HAP-1 (cell line): ENCODE data around the gene CRADD.
"Not testable (repeated sequence)": the region's sequence is repeated elsewhere in the genome, so short reads cannot be mapped to it uniquely, and the experiment has no call there.

Experiments used
- DNase-seq, 2 experiments: peaks; one replicate each; pipeline ENCODE4 v3.0.0-alpha.2; 2016 to 2020; ENCODE audit warnings: low spot score in 2 of 2
- H3K27me3 ChIP-seq: fragments of 250-450 bp; sonication (Bioruptor Pico); 2 replicates; pipeline ENCODE4 v1.5.1; 2020; ENCODE audit warnings: low read depth, mild to moderate bottlenecking, moderate library complexity
- H3K36me3 ChIP-seq: fragments of 250-450 bp; sonication (Bioruptor Pico); replicated peaks from 2 replicates; pipeline ENCODE4 v1.5.1; 2020; ENCODE audit warnings: mild to moderate bottlenecking
- H3K4me1 ChIP-seq: fragments of 250-450 bp; sonication (Bioruptor Pico); 2 replicates; pipeline ENCODE4 v1.5.1; 2020; ENCODE audit warnings: mild to moderate bottlenecking
- H3K4me3 ChIP-seq: fragments of 250-450 bp; sonication (Bioruptor Pico); 2 replicates; pipeline ENCODE4 v1.5.1; 2020; ENCODE audit warnings: mild to moderate bottlenecking, moderate library complexity
- H3K9me3 ChIP-seq: fragments of 250-450 bp; sonication (Bioruptor Pico); 2 replicates; pipeline ENCODE4 v1.5.1; 2020; ENCODE audit warnings: mild to moderate bottlenecking, moderate library complexity
- in situ Hi-C: fragments of 300-500 bp; cut with MboI; formaldehyde crosslinking; loops from 3 replicates; pipeline ENCODE4 v1.14.3; 2020; ENCODE audit warnings: low sequenced_read_pairs, inconsistent platforms, mixed read lengths

The CRADD gene

GRCh38 chr12:93785249-93786010 is 108.3 kb downstream of the CRADD start:
- no peak for DNase-seq
- Histone ChIP-seq H3K36me3 (no peaks in the 10 kb centered on the region), H3K9me3 (no peaks in the 10 kb centered on the region; the same call in 1 of the 2 replicates), H3K27me3 (no peaks in the 10 kb centered on the region), H3K4me1 (peaks cover 35% of the 10 kb centered on the region), H3K4me3 (no peak overlapping the region)
- in situ Hi-C loops, result no loop called here

GRCh38 chr12:93786656-93787397 is 109.7 kb downstream of the CRADD start:
- DNase-seq, result no peak
- Histone ChIP-seq H3K36me3 (no peaks in the 10 kb centered on the region), H3K4me1 (peaks cover 35% of the 10 kb centered on the region), H3K4me3 (no peak overlapping the region), H3K27me3 (no peaks in the 10 kb centered on the region), H3K9me3 (no peaks in the 10 kb centered on the region; the same call in 1 of the 2 replicates)
- in situ Hi-C loops, result no loop called here

- Histone ChIP-seq H3K27me3 (no peaks in the 10 kb centered on the region), H3K4me1 (peaks cover 27% of the 10 kb centered on the region), H3K9me3 (no peaks in the 10 kb centered on the region; the same call in 1 of the 2 replicates), H3K4me3 (no peak overlapping the region), H3K36me3 (no peaks in the 10 kb centered on the region)
- DNase-seq, result no peak
- in situ Hi-C loops, result no loop called here
Observed at GRCh38 chr12:93788853-93789252, 111.7 kb downstream of the CRADD start.

GRCh38 chr12:93789767-93790166 is 112.6 kb downstream of the CRADD start:
- no peak overlapping the region for H3K4me3 ChIP-seq
- no peak for DNase-seq
- in situ Hi-C loops, result no loop called here
- no peaks in the 10 kb centered on the region for H3K36me3 ChIP-seq
- H3K27me3 ChIP-seq, result no peaks in the 10 kb centered on the region
- no peaks in the 10 kb centered on the region; the same call in 1 of the 2 replicates for H3K9me3 ChIP-seq
- peaks cover 18% of the 10 kb centered on the region for H3K4me1 ChIP-seq

GRCh38 chr12:93790472-93791152 is 113.4 kb downstream of the CRADD start:
- no peak for DNase-seq
- Histone ChIP-seq H3K27me3 (no peaks in the 10 kb centered on the region), H3K4me1 (peaks cover 11% of the 10 kb centered on the region), H3K9me3 (no peaks in the 10 kb centered on the region; the same call in 1 of the 2 replicates), H3K4me3 (no peak overlapping the region), H3K36me3 (no peaks in the 10 kb centered on the region)
- in situ Hi-C loops, result no loop called here

- no peaks in the 10 kb centered on the region for H3K36me3 ChIP-seq
- in situ Hi-C loops, result no loop called here
- H3K27me3 ChIP-seq, result no peaks in the 10 kb centered on the region
- no peaks in the 10 kb centered on the region for H3K4me1 ChIP-seq
- H3K4me3 ChIP-seq, result no peak overlapping the region
- no peak for DNase-seq
- H3K9me3 ChIP-seq, result no peaks in the 10 kb centered on the region
Observed at GRCh38 chr12:93793007-93793406, 115.8 kb downstream of the CRADD start.

GRCh38 chr12:93793983-93794382 is 116.8 kb downstream of the CRADD start:
- Histone ChIP-seq H3K4me1 (no peaks in the 10 kb centered on the region), H3K27me3 (no peaks in the 10 kb centered on the region), H3K4me3 (no peak overlapping the region), H3K36me3 (no peaks in the 10 kb centered on the region), H3K9me3 (no peaks in the 10 kb centered on the region)
- in situ Hi-C loops, result no loop called here
- DNase-seq, result no peak

GRCh38 chr12:93794738-93795137 is 117.6 kb downstream of the CRADD start:
- in situ Hi-C loops, result no loop called here
- Histone ChIP-seq H3K27me3 (no peaks in the 10 kb centered on the region), H3K9me3 (no peaks in the 10 kb centered on the region), H3K4me3 (no peak overlapping the region), H3K36me3 (no peaks in the 10 kb centered on the region), H3K4me1 (no peaks in the 10 kb centered on the region)
- DNase-seq, result no peak

GRCh38 chr12:93795352-93795751 is 118.2 kb downstream of the CRADD start:
- in situ Hi-C loops, result no loop called here
- H3K9me3 ChIP-seq, result no peaks in the 10 kb centered on the region
- H3K36me3 ChIP-seq, result no peaks in the 10 kb centered on the region
- no peaks in the 10 kb centered on the region for H3K27me3 ChIP-seq
- H3K4me1 ChIP-seq, result no peaks in the 10 kb centered on the region
- DNase-seq, result no peak
- no peak overlapping the region for H3K4me3 ChIP-seq

GRCh38 chr12:93796729-93797128 is 119.6 kb downstream of the CRADD start:
- no peaks in the 10 kb centered on the region for H3K4me1 ChIP-seq
- no peak overlapping the region for H3K4me3 ChIP-seq
- in situ Hi-C loops, result no loop called here
- DNase-seq, result no peak
- H3K27me3 ChIP-seq, result no peaks in the 10 kb centered on the region
- no peaks in the 10 kb centered on the region for H3K9me3 ChIP-seq
- H3K36me3 ChIP-seq, result no peaks in the 10 kb centered on the region

GRCh38 chr12:93798279-93799151 is 121.3 kb downstream of the CRADD start:
- Histone ChIP-seq H3K27me3 (no peaks in the 10 kb centered on the region), H3K36me3 (no peaks in the 10 kb centered on the region), H3K4me3 (no peak overlapping the region), H3K4me1 (no peaks in the 10 kb centered on the region), H3K9me3 (no peaks in the 10 kb centered on the region)
- in situ Hi-C loops, result no loop called here
- no peak for DNase-seq

- H3K36me3 ChIP-seq, in situ Hi-C loops, DNase-seq, H3K4me3 ChIP-seq, H3K27me3 ChIP-seq, H3K9me3 ChIP-seq, H3K4me1 ChIP-seq: not testable (repeated sequence)
Observed at GRCh38 chr12:93801666-93802065, 124.5 kb downstream of the CRADD start.

- H3K4me3 ChIP-seq, result no peak overlapping the region
- no peaks in the 10 kb centered on the region for H3K4me1 ChIP-seq
- in situ Hi-C loops, result no loop called here
- H3K9me3 ChIP-seq, result no peaks in the 10 kb centered on the region
- H3K36me3 ChIP-seq, result no peaks in the 10 kb centered on the region
- DNase-seq, result no peak
- H3K27me3 ChIP-seq, result no peaks in the 10 kb centered on the region
Observed at GRCh38 chr12:93802293-93802692, 125.1 kb downstream of the CRADD start.
